ENCODE data around the gene MPV17L2.

DNA sequence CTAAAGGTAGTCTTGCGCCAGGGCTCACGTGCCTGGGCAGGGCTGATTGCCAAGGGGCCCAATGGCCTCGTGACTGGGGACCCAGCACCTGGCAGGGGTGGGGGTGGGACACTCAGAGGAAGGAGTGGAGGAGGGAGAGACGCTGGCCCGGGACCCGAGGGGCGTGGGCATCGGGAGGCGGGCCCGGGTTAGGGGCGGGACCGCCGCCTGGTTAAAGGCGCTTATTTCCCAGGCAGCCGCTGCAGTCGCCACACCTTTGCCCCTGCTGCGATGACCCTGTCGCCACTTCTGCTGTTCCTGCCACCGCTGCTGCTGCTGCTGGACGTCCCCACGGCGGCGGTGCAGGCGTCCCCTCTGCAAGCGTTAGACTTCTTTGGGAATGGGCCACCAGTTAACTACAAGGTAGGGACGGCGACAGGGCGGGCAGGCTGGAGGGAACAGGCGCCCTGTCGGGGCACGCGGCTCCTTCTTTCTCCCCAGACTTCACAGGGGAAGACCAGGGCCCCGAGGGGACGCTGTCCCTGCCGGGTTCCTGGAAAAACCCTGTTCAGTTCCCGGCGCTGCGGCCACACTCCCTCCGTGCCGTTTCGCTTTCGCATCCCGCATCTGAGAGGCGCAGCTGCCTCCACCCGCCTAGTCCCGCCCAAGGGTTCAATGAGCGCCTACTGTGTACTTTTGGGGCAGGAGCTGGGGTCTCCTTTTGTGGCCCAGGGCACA is 19.3 kb upstream of the MPV17L2 start, which contains the start of gene IFI30:
- TF ChIP-seq, protein P1, sequence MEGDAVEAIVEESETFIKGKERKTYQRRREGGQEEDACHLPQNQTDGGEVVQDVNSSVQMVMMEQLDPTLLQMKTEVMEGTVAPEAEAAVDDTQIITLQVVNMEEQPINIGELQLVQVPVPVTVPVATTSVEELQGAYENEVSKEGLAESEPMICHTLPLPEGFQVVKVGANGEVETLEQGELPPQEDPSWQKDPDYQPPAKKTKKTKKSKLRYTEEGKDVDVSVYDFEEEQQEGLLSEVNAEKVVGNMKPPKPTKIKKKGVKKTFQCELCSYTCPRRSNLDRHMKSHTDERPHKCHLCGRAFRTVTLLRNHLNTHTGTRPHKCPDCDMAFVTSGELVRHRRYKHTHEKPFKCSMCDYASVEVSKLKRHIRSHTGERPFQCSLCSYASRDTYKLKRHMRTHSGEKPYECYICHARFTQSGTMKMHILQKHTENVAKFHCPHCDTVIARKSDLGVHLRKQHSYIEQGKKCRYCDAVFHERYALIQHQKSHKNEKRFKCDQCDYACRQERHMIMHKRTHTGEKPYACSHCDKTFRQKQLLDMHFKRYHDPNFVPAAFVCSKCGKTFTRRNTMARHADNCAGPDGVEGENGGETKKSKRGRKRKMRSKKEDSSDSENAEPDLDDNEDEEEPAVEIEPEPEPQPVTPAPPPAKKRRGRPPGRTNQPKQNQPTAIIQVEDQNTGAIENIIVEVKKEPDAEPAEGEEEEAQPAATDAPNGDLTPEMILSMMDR (IDR thresholded peaks at IDR 0.05; ENCODE audit: poor library complexity): no peak
- no peak for TF ChIP-seq EZH2 (IDR thresholded peaks at IDR 0.05; ENCODE audit: borderline replicate concordance)
